H1 (cell line): ENCODE data around the gene GHRL. TPM values are rescaled to one million over a fixed set of nuclear protein-coding genes. Genes with fewer than 3 reads are reported as not detected.

Experiments
- RAD21 ChIP-seq, 2 experiments: IDR thresholded peaks in 1 of 2; conservative IDR thresholded peaks in 1 of 2; 2 replicates each; pipeline ENCODE4 v1.6.1; 2011; ENCODE audit warnings: low read depth in 2 of 2, low read length in 2 of 2, improper control_type of control experiment in 1 of 2, inconsistent platforms in 1 of 2, mild to moderate bottlenecking in 1 of 2, moderate library complexity in 1 of 2
- SIN3A ChIP-seq, 2 experiments: IDR thresholded peaks in 1 of 2; conservative IDR thresholded peaks in 1 of 2; 2 replicates each; pipeline ENCODE4 v1.6.1; 2011 to 2012; ENCODE audit warnings: low read length in 2 of 2, improper control_type of control experiment in 1 of 2, low read depth in 1 of 2, mild to moderate bottlenecking in 1 of 2
- polyA plus RNA-seq, 7 experiments: library from polyadenylated mRNA; depleted of rRNA in 3 of 7; stranded (reverse) in 5 of 7; unstranded in 2 of 7; fragments of >200 nt in 5 of 7; fragments of 200-250 nt in 2 of 7; gene quantifications; 1 replicate in 5 of 7; 2 replicates in 1 of 7; 4 replicates in 1 of 7; pipeline versions ENCODE4 v1.2.1 to v1.2.3, GENCODE V29; 2011 to 2013; ENCODE audit warnings: missing spikeins in 2 of 7, mixed read lengths in 2 of 7
- total RNA-seq: library from RNA; stranded (reverse); fragmentation: NEBNext Ultra II Directional; extraction: Animal tissue kit (Norgen Biotek cat#: 25700); gene quantifications from 2 replicates; pipeline ENCODE4 v1.2.1, GENCODE V29; 2021

The GHRL gene
- total and polyA plus RNA-seq, 2 of the 8 experiments (the other 6 are each of a cell fraction or from before 2014, with no cell fraction given), result 0.32 to 0.35 TPM

DNA sequence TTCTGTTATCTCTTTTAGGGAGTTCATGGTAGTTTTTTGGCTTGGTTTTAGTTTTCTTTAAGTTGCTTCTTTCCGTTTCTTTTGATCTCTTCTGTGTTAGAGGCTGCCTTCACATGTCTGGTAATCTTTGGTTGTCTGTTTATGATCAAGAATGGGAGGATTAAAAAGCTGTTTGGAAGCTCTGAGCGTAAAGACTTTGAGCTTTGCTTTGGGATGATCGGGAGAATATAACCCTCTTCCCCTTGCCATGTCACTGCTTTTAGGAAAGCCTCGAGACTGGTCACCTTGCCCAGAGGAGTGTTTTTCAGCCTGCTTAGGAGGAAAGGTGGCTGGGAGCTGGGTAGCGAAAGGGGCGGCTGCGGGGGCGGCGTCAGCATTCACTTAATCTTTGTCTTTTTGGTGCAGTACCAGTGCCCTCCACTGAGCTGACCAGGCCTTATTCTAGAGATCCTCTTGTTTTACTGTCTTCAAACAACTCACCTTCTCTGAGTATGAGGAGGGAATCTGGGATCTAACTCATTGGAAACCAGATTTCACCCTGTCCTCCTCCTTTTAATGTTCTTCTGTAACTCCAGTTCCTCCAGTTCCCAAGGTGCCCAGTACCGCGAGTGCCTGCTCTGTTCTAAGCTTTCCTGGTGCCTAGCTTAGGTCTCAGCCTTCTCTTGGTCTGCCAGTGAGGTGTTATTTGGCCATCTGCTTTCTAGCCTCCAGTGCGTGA is 28.9 kb downstream of the GHRL start (continued):
- TF ChIP-seq RAD21 (IDR thresholded peaks at IDR 0.05 in 1 of 2, conservative IDR thresholded peaks at IDR 0.05 in 1 of 2; ENCODE audit: low read depth in 2 of 2, low read length in 2 of 2) (peak; percentile 38 to 40; a peak in 3 of 4 replicates), SIN3A (conservative IDR thresholded peaks at IDR 0.05 in 1 of 2, IDR thresholded peaks at IDR 0.05 in 1 of 2; ENCODE audit: low read depth in 1 of 2, low read length in 2 of 2) (no peak)
